Activated CD4-positive, alpha-beta T cell treated with anti-CD3 and anti-CD28 coated beads, Interleukin-2, amount 10 ng/mL, durations not matched to agents 24 days and 14 days (primary cell): Measurements from ENCODE around the gene MAP6. TPM values are rescaled to one million over a fixed set of nuclear protein-coding genes. Genes with fewer than 3 reads are reported as not detected.

Experiments used
- DNase-seq: peaks from one replicate; pipeline ENCODE4 v3.0.0; 2022
- H3K27ac Mint-ChIP-seq: one replicate; pipeline ENCODE4 v1.8.0; 2022; ENCODE audit warnings: mild to moderate bottlenecking, mixed read lengths
- H3K27me3 Mint-ChIP-seq: one replicate; pipeline ENCODE4 v1.8.0; 2022; ENCODE audit warnings: mixed read lengths
- H3K36me3 Mint-ChIP-seq: one replicate; pipeline ENCODE4 v1.8.0; 2022; ENCODE audit warnings: low read depth, mild to moderate bottlenecking, mixed read lengths
- H3K4me1 Mint-ChIP-seq: one replicate; pipeline ENCODE4 v1.8.0; 2021; ENCODE audit warnings: mixed read lengths
- H3K4me3 Mint-ChIP-seq: one replicate; pipeline ENCODE4 v1.8.0; 2022; ENCODE audit warnings: mild to moderate bottlenecking, moderate library complexity, mixed read lengths
- H3K9me3 Mint-ChIP-seq: one replicate; pipeline ENCODE4 v1.8.0; 2021; ENCODE audit warnings: mixed read lengths
- intact Hi-C: fragments of 100-400 bp; cut with micrococcal nuclease; formaldehyde crosslinking; loops from one replicate; pipeline ENCODE4 v1.15.1; 2023
- total RNA-seq: library from RNA; stranded (reverse); gene quantifications from 2 replicates; pipeline ENCODE4 v1.2.3, GENCODE V29; 2022

The MAP6 gene
- total RNA-seq, 1 donor from 2014 or later: 0.09 TPM

- H3K27ac Mint-ChIP-seq: no peak overlapping the region
- DNase-seq: no peak
- H3K36me3 Mint-ChIP-seq: no peaks in the 10 kb centered on the region
- H3K9me3 Mint-ChIP-seq: no peaks in the 10 kb centered on the region
- H3K27me3 Mint-ChIP-seq: peaks cover 34% of the 10 kb centered on the region
- no peak overlapping the region for H3K4me3 Mint-ChIP-seq
- H3K4me1 Mint-ChIP-seq: peaks cover 9% of the 10 kb centered on the region
- intact Hi-C loops: no loop called here
Observed at GRCh38 chr11:75654314-75654713, 14.5 kb downstream of the MAP6 start.

GRCh38 chr11:75653532-75653931 lies 15.3 kb downstream of the MAP6 start:
- DNase-seq: no peak
- H3K9me3 Mint-ChIP-seq: no peaks in the 10 kb centered on the region
- H3K27ac Mint-ChIP-seq: no peak overlapping the region
- H3K4me3 Mint-ChIP-seq: no peak overlapping the region
- H3K4me1 Mint-ChIP-seq: peaks cover 9% of the 10 kb centered on the region
- no peaks in the 10 kb centered on the region for H3K36me3 Mint-ChIP-seq
- intact Hi-C loops: no loop called here
- peaks cover 33% of the 10 kb centered on the region for H3K27me3 Mint-ChIP-seq

GRCh38 chr11:75652936-75653335 lies 15.9 kb downstream of the MAP6 start:
- Mint-ChIP-seq H3K36me3 (no peaks in the 10 kb centered on the region), H3K27me3 (peaks cover 31% of the 10 kb centered on the region)
- DNase-seq: no peak

GRCh38 chr11:75651218-75651617 lies 17.6 kb downstream of the MAP6 start:
- no peak overlapping the region for H3K4me3 Mint-ChIP-seq
- no peak overlapping the region for H3K27ac Mint-ChIP-seq
- intact Hi-C loops: no loop called here
- DNase-seq: no peak
- no peaks in the 10 kb centered on the region for H3K36me3 Mint-ChIP-seq
- peaks cover 9% of the 10 kb centered on the region for H3K4me1 Mint-ChIP-seq
- no peaks in the 10 kb centered on the region for H3K9me3 Mint-ChIP-seq
- peaks cover 31% of the 10 kb centered on the region for H3K27me3 Mint-ChIP-seq

More at GRCh38 chr11:75652936-75653335, 15.9 kb downstream of the MAP6 start:
- no peaks in the 10 kb centered on the region for H3K9me3 Mint-ChIP-seq
- intact Hi-C loops: no loop called here
- no peak overlapping the region for H3K4me3 Mint-ChIP-seq
- no peak overlapping the region for H3K27ac Mint-ChIP-seq
- H3K4me1 Mint-ChIP-seq: peaks cover 9% of the 10 kb centered on the region

GRCh38 chr11:75650167-75650723 lies 18.6 kb downstream of the MAP6 start:
- H3K36me3 Mint-ChIP-seq: no peaks in the 10 kb centered on the region
- intact Hi-C loops: no loop called here
- no peak overlapping the region for H3K4me3 Mint-ChIP-seq
- no peaks in the 10 kb centered on the region for H3K9me3 Mint-ChIP-seq
- H3K27me3 Mint-ChIP-seq: peaks cover 38% of the 10 kb centered on the region
- DNase-seq: no peak
- H3K4me1 Mint-ChIP-seq: peaks cover 9% of the 10 kb centered on the region
- no peak overlapping the region for H3K27ac Mint-ChIP-seq

GRCh38 chr11:75644946-75645345 lies 23.9 kb downstream of the MAP6 start:
- H3K9me3 Mint-ChIP-seq: no peaks in the 10 kb centered on the region
- no peaks in the 10 kb centered on the region for H3K36me3 Mint-ChIP-seq
- H3K27me3 Mint-ChIP-seq: peaks cover 48% of the 10 kb centered on the region
- peak; percentile 45 for DNase-seq
- no peaks in the 10 kb centered on the region for H3K4me1 Mint-ChIP-seq
- no peak overlapping the region for H3K4me3 Mint-ChIP-seq
- no peak overlapping the region for H3K27ac Mint-ChIP-seq
- intact Hi-C loops: no loop called here

GRCh38 chr11:75644370-75644769 lies 24.5 kb downstream of the MAP6 start:
- intact Hi-C loops: no loop called here
- H3K36me3 Mint-ChIP-seq: no peaks in the 10 kb centered on the region
- H3K4me3 Mint-ChIP-seq: no peak overlapping the region
- no peak overlapping the region for H3K27ac Mint-ChIP-seq
- H3K27me3 Mint-ChIP-seq: peaks cover 50% of the 10 kb centered on the region
- no peaks in the 10 kb centered on the region for H3K9me3 Mint-ChIP-seq
- DNase-seq: no peak
- H3K4me1 Mint-ChIP-seq: no peaks in the 10 kb centered on the region

GRCh38 chr11:75642402-75643113 lies 26.3 kb downstream of the MAP6 start:
- Mint-ChIP-seq H3K4me1 (no peaks in the 10 kb centered on the region), H3K27me3 (peaks cover 50% of the 10 kb centered on the region), H3K36me3 (no peaks in the 10 kb centered on the region), H3K4me3 (no peak overlapping the region), H3K27ac (no peak overlapping the region), H3K9me3 (no peaks in the 10 kb centered on the region)
- DNase-seq: no peak
- intact Hi-C loops: no loop called here

- Mint-ChIP-seq H3K27me3 (peaks cover 56% of the 10 kb centered on the region), H3K36me3 (no peaks in the 10 kb centered on the region), H3K4me1 (no peaks in the 10 kb centered on the region), H3K4me3 (no peak overlapping the region), H3K9me3 (no peaks in the 10 kb centered on the region), H3K27ac (no peak overlapping the region)
- intact Hi-C loops: no loop called here
- DNase-seq: no peak
Observed at GRCh38 chr11:75639762-75640181, 29.1 kb downstream of the MAP6 start.

- intact Hi-C loops: no loop called here
- no peak for DNase-seq
- Mint-ChIP-seq H3K9me3 (no peaks in the 10 kb centered on the region), H3K4me3 (no peak overlapping the region), H3K36me3 (no peaks in the 10 kb centered on the region), H3K27ac (no peak overlapping the region), H3K4me1 (no peaks in the 10 kb centered on the region), H3K27me3 (peaks cover 57% of the 10 kb centered on the region)
Observed at GRCh38 chr11:75637998-75638397, 30.8 kb downstream of the MAP6 start.

- peak; percentile 35 for DNase-seq
- no peaks in the 10 kb centered on the region for H3K36me3 Mint-ChIP-seq
- no peak overlapping the region for H3K4me3 Mint-ChIP-seq
- H3K27ac Mint-ChIP-seq: no peak overlapping the region
- H3K9me3 Mint-ChIP-seq: no peaks in the 10 kb centered on the region
- intact Hi-C loops: no loop called here
- H3K4me1 Mint-ChIP-seq: no peaks in the 10 kb centered on the region
- H3K27me3 Mint-ChIP-seq: peaks cover 62% of the 10 kb centered on the region
Observed at GRCh38 chr11:75635066-75635862, 33.6 kb downstream of the MAP6 start.

GRCh38 chr11:75633409-75634066 lies 35.3 kb downstream of the MAP6 start:
- Mint-ChIP-seq H3K36me3 (no peaks in the 10 kb centered on the region), H3K27me3 (peaks cover 62% of the 10 kb centered on the region), H3K27ac (no peak overlapping the region), H3K4me1 (no peaks in the 10 kb centered on the region), H3K4me3 (no peak overlapping the region), H3K9me3 (no peaks in the 10 kb centered on the region)
- peak; percentile 51 for DNase-seq
- intact Hi-C loops: no loop called here

GRCh38 chr11:75632962-75633361 lies 35.9 kb downstream of the MAP6 start:
- peaks cover 61% of the 10 kb centered on the region for H3K27me3 Mint-ChIP-seq
- no peaks in the 10 kb centered on the region for H3K4me1 Mint-ChIP-seq
- H3K9me3 Mint-ChIP-seq: no peaks in the 10 kb centered on the region
- DNase-seq: no peak
- no peaks in the 10 kb centered on the region for H3K36me3 Mint-ChIP-seq
- no peak overlapping the region for H3K27ac Mint-ChIP-seq
- intact Hi-C loops: no loop called here
- no peak overlapping the region for H3K4me3 Mint-ChIP-seq

GRCh38 chr11:75632450-75632849 lies 36.4 kb downstream of the MAP6 start:
- Mint-ChIP-seq H3K27me3 (peaks cover 63% of the 10 kb centered on the region), H3K4me3 (no peak overlapping the region), H3K36me3 (no peaks in the 10 kb centered on the region), H3K27ac (no peak overlapping the region), H3K9me3 (no peaks in the 10 kb centered on the region), H3K4me1 (no peaks in the 10 kb centered on the region)
- intact Hi-C loops: no loop called here
- no peak for DNase-seq
